Adipocyte (in vitro differentiated cells): Measurements from ENCODE around the gene SLC30A2.

Experiments used
- DNase-seq: peaks from one replicate; pipeline ENCODE4 v3.0.0-alpha.2; 2015; ENCODE audit warnings: low read depth
- H3K27me3 ChIP-seq: replicated peaks from 2 replicates; pipeline ENCODE4 v1.7.0; 2013; ENCODE audit warnings: mild to moderate bottlenecking, low read length, moderate library complexity; ENCODE audit not compliant: control insufficient read depth, insufficient read depth
- H3K36me3 ChIP-seq: 2 replicates; pipeline ENCODE4 v1.7.0; 2013; ENCODE audit warnings: low read length, mild to moderate bottlenecking, moderate library complexity; ENCODE audit not compliant: control insufficient read depth, insufficient read depth, severe bottlenecking
- H3K4me1 ChIP-seq: 2 replicates; pipeline ENCODE4 v1.7.0; 2013; ENCODE audit warnings: mild to moderate bottlenecking, low read length, moderate library complexity; ENCODE audit not compliant: control insufficient read depth, insufficient read depth
- H3K4me3 ChIP-seq: 2 replicates; pipeline ENCODE4 v1.7.0; 2013; ENCODE audit warnings: mild to moderate bottlenecking, low read length, moderate library complexity
- H3K9ac ChIP-seq: 2 replicates; pipeline ENCODE4 v1.7.0; 2013; ENCODE audit warnings: mild to moderate bottlenecking, low read length, moderate library complexity
- H3K9me3 ChIP-seq: 2 replicates; pipeline ENCODE4 v1.7.0; 2013; ENCODE audit warnings: mild to moderate bottlenecking, low read length, moderate library complexity; ENCODE audit not compliant: control insufficient read depth

The SLC30A2 gene

GRCh38 chr1:25990702-25991395 lies 55.1 kb downstream of the SLC30A2 start:
- Histone ChIP-seq H3K9me3 (no peaks in the 10 kb centered on the region), H3K36me3 (peaks cover 3% of the 10 kb centered on the region), H3K4me3 (no peak overlapping the region), H3K9ac (peak overlapping the region; percentile 30), H3K4me1 (peaks cover 20% of the 10 kb centered on the region), H3K27me3 (no peaks in the 10 kb centered on the region)
- no peak for DNase-seq

- Histone ChIP-seq H3K9ac (peak overlapping the region; percentile 30), H3K4me1 (peaks cover 20% of the 10 kb centered on the region), H3K4me3 (no peak overlapping the region), H3K9me3 (no peaks in the 10 kb centered on the region), H3K27me3 (no peaks in the 10 kb centered on the region), H3K36me3 (peaks cover 8% of the 10 kb centered on the region)
- no peak for DNase-seq
Observed at GRCh38 chr1:25990251-25990650, 55.7 kb downstream of the SLC30A2 start.

- no peaks in the 10 kb centered on the region for H3K27me3 ChIP-seq
Observed at GRCh38 chr1:25989440-25990234, 56.3 kb downstream of the SLC30A2 start.

GRCh38 chr1:25987951-25988350 lies 58.0 kb downstream of the SLC30A2 start:
- no peaks in the 10 kb centered on the region for H3K9me3 ChIP-seq
- H3K4me3 ChIP-seq, result no peak overlapping the region
- no peak for DNase-seq
- no peak overlapping the region for H3K9ac ChIP-seq
- H3K4me1 ChIP-seq, result peaks cover 20% of the 10 kb centered on the region
- H3K27me3 ChIP-seq, result no peaks in the 10 kb centered on the region
- H3K36me3 ChIP-seq, result peaks cover 22% of the 10 kb centered on the region

More at GRCh38 chr1:25989440-25990234, 56.3 kb downstream of the SLC30A2 start:
- Histone ChIP-seq H3K9me3 (no peaks in the 10 kb centered on the region), H3K9ac (peak overlapping the region; percentile 30), H3K4me3 (no peak overlapping the region), H3K4me1 (peaks cover 20% of the 10 kb centered on the region), H3K36me3 (peaks cover 8% of the 10 kb centered on the region)
- no peak for DNase-seq
